Tibial artery (tissue), 4 donors: Measurements from ENCODE around the gene SNX24.

ENCODE experiments used
- DNase-seq, 2 donors: peaks; one replicate each; pipeline ENCODE4 v3.0.0-alpha.2; 2019
- H3K27ac ChIP-seq, 2 donors: fragments of 200-600 bp; sonication (generic) in 1 of 2; 1 replicate in 1 of 2; 2 replicates in 1 of 2; pipeline ENCODE4 v1.5.1; 2018 to 2019; ENCODE audit warnings: mild to moderate bottlenecking in 1 of 2
- H3K27me3 ChIP-seq, 2 donors: fragments of 200-600 bp; sonication (generic) in 1 of 2; one replicate each; pipeline versions ENCODE4 v1.5.1 to v1.6.0; 2016 to 2019
- H3K36me3 ChIP-seq, 3 donors: fragments of 200-600 bp; sonication (generic) in 2 of 3; one replicate each; pipeline ENCODE4 v1.5.1; 2016 to 2019; ENCODE audit warnings: mild to moderate bottlenecking in 2 of 3
- H3K4me1 ChIP-seq, 4 donors: fragments of 200-600 bp; sonication (generic) in 2 of 4; 1 replicate in 3 of 4; 2 replicates in 1 of 4; pipeline ENCODE4 v1.5.1; 2016 to 2019
- H3K4me3 ChIP-seq, 2 donors: fragments of 200-600 bp; sonication (generic) in 1 of 2; 1 replicate in 1 of 2; 2 replicates in 1 of 2; pipeline ENCODE4 v1.5.1; 2018 to 2019; ENCODE audit warnings: mild to moderate bottlenecking in 2 of 2
- H3K9me3 ChIP-seq, 3 donors: fragments of 200-600 bp; sonication (generic) in 1 of 3; one replicate each; pipeline ENCODE4 v1.5.1; 2016 to 2019
- CTCF ChIP-seq, 2 experiments: fragments of 200-600 bp in 1 of 2; fragments of 450-650 bp in 1 of 2; IDR thresholded peaks; one replicate each; pipeline ENCODE4 v1.5.1; 2017 to 2019; ENCODE audit warnings: antibody characterized with exemption in 2 of 2, mild to moderate bottlenecking in 1 of 2, moderate library complexity in 1 of 2
- intact Hi-C: fragments of 100-400 bp; cut with DNase I; formaldehyde crosslinking; loops from one replicate; pipeline ENCODE4 v1.15.0; 2023; ENCODE audit warnings: low total_unique reads

SNX24 gene

GRCh38 chr5:122915717-122916461 lies 70.5 kb downstream of the SNX24 start:
- Histone ChIP-seq H3K27ac (no peak overlapping the region), H3K4me3 (no peak overlapping the region), H3K36me3 (no peaks in the 10 kb centered on the region), H3K27me3 (no peaks in the 10 kb centered on the region), H3K4me1 (peaks cover 0 to 8% (median 0%) of the 10 kb centered on the region in 4 donors), H3K9me3 (no peaks in the 10 kb centered on the region)
- DNase-seq = no peak
- no peak for TF ChIP-seq CTCF (IDR thresholded peaks at IDR 0.05)
- intact Hi-C loops = no loop called here

GRCh38 chr5:122916490-122916889 lies 71.1 kb downstream of the SNX24 start:
- no peak for DNase-seq
- no peaks in the 10 kb centered on the region for H3K9me3 ChIP-seq
- H3K27ac ChIP-seq = no peak overlapping the region
- H3K27me3 ChIP-seq = no peaks in the 10 kb centered on the region
- no peak overlapping the region for H3K4me3 ChIP-seq
- no peaks in the 10 kb centered on the region for H3K36me3 ChIP-seq
- no peak for TF ChIP-seq CTCF (IDR thresholded peaks at IDR 0.05)
- intact Hi-C loops = no loop called here
- peaks cover 0 to 8% (median 0%) of the 10 kb centered on the region in 4 donors for H3K4me1 ChIP-seq

- no peak for TF ChIP-seq CTCF (IDR thresholded peaks at IDR 0.05)
- Histone ChIP-seq H3K4me1 (peaks cover 0 to 8% (median 0%) of the 10 kb centered on the region in 4 donors), H3K36me3 (no peaks in the 10 kb centered on the region), H3K4me3 (no peak overlapping the region), H3K27me3 (no peaks in the 10 kb centered on the region), H3K9me3 (no peaks in the 10 kb centered on the region), H3K27ac (no peak overlapping the region)
- intact Hi-C loops = no loop called here
- no peak for DNase-seq
Measured at GRCh38 chr5:122919969-122920368, 74.6 kb downstream of the SNX24 start.

- TF ChIP-seq CTCF (IDR thresholded peaks at IDR 0.05) = no peak
- Histone ChIP-seq H3K4me3 (no peak overlapping the region), H3K9me3 (no peaks in the 10 kb centered on the region), H3K36me3 (no peaks in the 10 kb centered on the region), H3K4me1 (no peaks in the 10 kb centered on the region), H3K27ac (no peak overlapping the region), H3K27me3 (no peaks in the 10 kb centered on the region)
- DNase-seq = no peak
- intact Hi-C loops = no loop called here
Measured at GRCh38 chr5:122921826-122922225, 76.4 kb downstream of the SNX24 start.

- no peak for DNase-seq
- Histone ChIP-seq H3K4me3 (no peak overlapping the region), H3K27ac (no peak overlapping the region), H3K36me3 (no peaks in the 10 kb centered on the region), H3K4me1 (no peaks in the 10 kb centered on the region), H3K27me3 (no peaks in the 10 kb centered on the region), H3K9me3 (no peaks in the 10 kb centered on the region)
- intact Hi-C loops = no loop called here
- no peak for TF ChIP-seq CTCF (IDR thresholded peaks at IDR 0.05)
Measured at GRCh38 chr5:122924203-122924602, 78.8 kb downstream of the SNX24 start.
